ENCODE results near the gene FSTL4.

- TF ChIP-seq EZH2 (IDR thresholded peaks at IDR 0.05; ENCODE audit: borderline replicate concordance) (no peak), CTCF (IDR thresholded peaks at IDR 0.05; ENCODE audit: poor library complexity) (no peak)
Observed at GRCh38 chr5:133227082-133227481, 385.3 kb downstream of the FSTL4 start.
